Measurements from ENCODE around the gene TCP10L.
"Not testable (repeated sequence)": the region's sequence is repeated elsewhere in the genome, so short reads cannot be mapped to it uniquely, and the experiment has no call there.

TCP10L gene

GRCh38 chr21:32549440-32549839 is 35.9 kb downstream of the TCP10L start:
- DNase-seq: no peak

GRCh38 chr21:32548978-32549377 is 36.3 kb downstream of the TCP10L start:
- DNase-seq: no peak

- no peak for DNase-seq
Observed at GRCh38 chr21:32547018-32547417, 38.3 kb downstream of the TCP10L start.

- no peak for DNase-seq
Observed at GRCh38 chr21:32545948-32546441, 39.3 kb downstream of the TCP10L start.

- no peak for DNase-seq
Observed at GRCh38 chr21:32544697-32545096, 40.6 kb downstream of the TCP10L start.

GRCh38 chr21:32543975-32544374 is 41.3 kb downstream of the TCP10L start:
- DNase-seq: no peak

GRCh38 chr21:32543056-32543455 is 42.3 kb downstream of the TCP10L start:
- DNase-seq: not testable (repeated sequence)

GRCh38 chr21:32539378-32539777 is 45.9 kb downstream of the TCP10L start:
- DNase-seq: no peak

GRCh38 chr21:32538147-32538792 is 47.1 kb downstream of the TCP10L start:
- DNase-seq: no peak

- no peak for DNase-seq
Observed at GRCh38 chr21:32537569-32537881, 47.8 kb downstream of the TCP10L start.

GRCh38 chr21:32535612-32536011 is 49.7 kb downstream of the TCP10L start:
- no peak for DNase-seq

GRCh38 chr21:32534113-32534512 is 51.2 kb downstream of the TCP10L start:
- DNase-seq: no peak

GRCh38 chr21:32533611-32534010 is 51.7 kb downstream of the TCP10L start:
- no peak for DNase-seq

GRCh38 chr21:32533053-32533452 is 52.3 kb downstream of the TCP10L start:
- DNase-seq: no peak

- DNase-seq: no peak
Observed at GRCh38 chr21:32532636-32533035, 52.7 kb downstream of the TCP10L start.

- DNase-seq: not testable (repeated sequence)
Observed at GRCh38 chr21:32531561-32531960, 53.8 kb downstream of the TCP10L start.

- DNase-seq: not testable (repeated sequence)
Observed at GRCh38 chr21:32530809-32531208, 54.5 kb downstream of the TCP10L start.

- no peak for DNase-seq
Observed at GRCh38 chr21:32529679-32530078, 55.6 kb downstream of the TCP10L start.

- DNase-seq: no peak
Observed at GRCh38 chr21:32525282-32525681, 60.0 kb downstream of the TCP10L start.

- DNase-seq: no peak
Observed at GRCh38 chr21:32523988-32524719, 61.2 kb downstream of the TCP10L start.
